Measurements from ENCODE around the gene MYO1F.
A peak's percentile ranks its signal among the peaks of the same experiment; 100 is the strongest.
"Not testable (repeated sequence)": the region's sequence is repeated elsewhere in the genome, so short reads cannot be mapped to it uniquely, and the experiment has no call there.

Gene MYO1F

DNA sequence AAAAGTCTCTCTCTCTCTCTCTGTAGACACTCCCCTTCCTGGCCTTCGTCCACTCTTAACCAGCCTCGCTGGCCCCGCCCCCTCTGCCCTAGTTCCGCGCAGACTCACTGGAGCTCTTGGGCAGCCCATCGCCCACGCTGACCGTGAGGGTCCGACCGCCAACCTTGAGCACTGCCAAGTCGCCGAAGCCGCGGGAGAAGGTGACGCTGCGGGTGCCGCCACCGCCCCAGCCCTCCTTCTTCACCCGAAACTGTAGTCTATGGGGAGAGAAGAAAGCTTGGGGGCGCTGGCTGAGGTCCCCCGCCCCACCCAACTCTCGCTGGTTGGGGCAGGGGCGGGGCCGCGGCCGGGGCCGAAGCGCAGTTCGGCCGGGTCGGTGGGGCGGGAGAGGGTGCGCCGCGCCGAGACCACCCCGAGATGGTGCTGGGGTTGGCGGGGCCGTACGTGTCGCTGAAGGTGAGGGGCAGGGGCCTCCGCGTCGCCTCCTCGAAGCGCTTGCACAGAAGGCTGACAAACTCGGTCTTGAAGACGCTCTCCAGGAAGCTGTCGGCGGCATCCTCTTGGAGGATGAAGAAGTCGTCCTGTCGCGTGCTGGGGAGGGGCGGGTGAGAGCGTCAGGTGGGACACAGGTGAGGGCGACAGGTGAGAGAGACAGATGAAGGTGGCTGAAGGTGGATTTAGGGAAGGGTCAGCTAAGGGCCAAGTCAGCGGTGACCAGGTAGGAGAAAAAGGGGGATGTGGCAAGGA lies 50.7 kb downstream of the MYO1F start:
- no peak for TF ChIP-seq TAF1 (IDR thresholded peaks at IDR 0.05; ENCODE audit: borderline replicate concordance, low read depth, low read length)
- no peak for TF ChIP-seq POLR2AphosphoS5 (IDR thresholded peaks at IDR 0.05; ENCODE audit: low read depth, low read length)
- no peak for TF ChIP-seq POLR2A (IDR thresholded peaks at IDR 0.05; ENCODE audit: low read depth, low read length)
- no peak for DNase-seq (ENCODE audit: insufficient read length)
- no peak for FAIRE-seq

GRCh38 chr19:8525401-8525684 lies 51.9 kb downstream of the MYO1F start:
- no peak for FAIRE-seq
- no peak for TF ChIP-seq POLR2A (IDR thresholded peaks at IDR 0.05; ENCODE audit: low read depth, low read length)
- TF ChIP-seq POLR2AphosphoS5 (IDR thresholded peaks at IDR 0.05; ENCODE audit: low read depth, low read length) = no peak
- TF ChIP-seq TAF1 (IDR thresholded peaks at IDR 0.05; ENCODE audit: borderline replicate concordance, low read depth, low read length) = no peak

DNA sequence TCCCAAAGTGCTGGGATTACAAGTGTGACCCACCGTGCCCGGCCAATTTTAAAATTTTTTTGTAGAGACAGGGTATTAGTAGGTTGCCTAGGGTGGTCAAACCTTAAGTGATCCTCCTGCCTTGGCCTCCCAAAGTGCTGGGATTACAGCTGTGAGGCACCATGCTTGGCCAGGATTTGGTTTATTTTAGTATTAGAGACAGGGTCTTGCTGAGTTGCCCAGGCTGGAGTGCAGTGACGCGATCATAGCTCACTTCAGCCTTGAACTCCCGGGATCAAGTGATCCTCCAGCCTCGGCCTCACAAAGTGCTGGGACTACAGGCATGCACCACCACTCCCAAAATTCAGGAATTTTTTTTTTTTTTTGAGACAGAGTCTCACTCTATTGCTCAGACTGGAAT lies 57.9 kb downstream of the MYO1F start:
- no peak for TF ChIP-seq POLR2AphosphoS5 (IDR thresholded peaks at IDR 0.05; ENCODE audit: low read depth, low read length)
- FAIRE-seq = no peak
- DNase-seq (ENCODE audit: insufficient read length) = no peak

More at GRCh38 chr19:8525401-8525684, 51.9 kb downstream of the MYO1F start:
- DNase-seq (ENCODE audit: insufficient read length) = no peak

GRCh38 chr19:8518536-8518935 lies 58.7 kb downstream of the MYO1F start:
- TF ChIP-seq POLR2A (IDR thresholded peaks at IDR 0.05; ENCODE audit: low read depth, low read length) = no peak
- no peak for TF ChIP-seq POLR2AphosphoS5 (IDR thresholded peaks at IDR 0.05; ENCODE audit: low read depth, low read length)
- no peak for TF ChIP-seq TAF1 (IDR thresholded peaks at IDR 0.05; ENCODE audit: borderline replicate concordance, low read depth, low read length)
- no peak for FAIRE-seq
- DNase-seq (ENCODE audit: insufficient read length) = no peak

DNA sequence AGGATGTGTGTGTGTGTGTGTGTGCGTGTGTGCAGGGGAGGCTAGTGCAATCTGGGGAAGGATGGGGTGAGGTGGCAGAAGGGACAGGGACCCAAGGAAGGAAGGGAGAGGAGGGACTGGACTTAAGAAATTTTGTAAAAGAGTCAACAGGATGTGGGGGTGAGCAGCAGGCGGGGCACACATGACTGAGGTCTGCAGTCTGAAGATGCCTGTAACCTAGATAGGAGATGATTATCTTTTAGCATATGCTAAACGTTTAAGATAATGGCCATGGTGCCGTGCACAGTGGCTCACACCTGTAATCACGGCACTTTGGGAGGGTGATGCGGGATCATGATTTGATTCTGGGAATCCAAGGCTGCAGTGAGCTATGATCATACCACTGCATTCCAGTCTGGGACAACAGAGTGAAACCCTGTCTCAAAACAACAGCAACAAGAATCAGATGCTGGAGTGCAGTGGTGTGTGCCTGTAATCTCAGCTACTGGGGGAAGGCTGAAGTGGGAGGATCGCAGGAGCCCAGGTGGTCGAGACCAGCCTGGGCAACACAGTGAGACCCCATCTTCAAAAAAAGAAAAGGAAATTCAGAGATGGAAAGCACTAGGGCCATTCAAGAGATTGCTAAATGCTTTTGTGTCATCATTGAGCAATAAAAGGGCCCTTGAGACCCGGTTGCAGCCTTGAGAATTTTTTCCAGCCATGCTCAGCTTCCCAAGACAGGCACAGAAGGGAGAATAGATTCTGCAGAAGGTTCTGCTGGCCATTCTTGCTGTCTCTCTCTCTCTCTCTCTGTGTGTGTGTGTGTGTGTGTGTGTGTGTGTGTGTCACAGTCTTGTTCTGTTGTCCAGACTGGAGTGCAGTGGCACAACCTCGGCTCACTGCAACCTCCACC lies 59.4 kb downstream of the MYO1F start:
- TF ChIP-seq POLR2AphosphoS5 (IDR thresholded peaks at IDR 0.05; ENCODE audit: low read depth, low read length) (no peak), TAF1 (IDR thresholded peaks at IDR 0.05; ENCODE audit: borderline replicate concordance, low read depth, low read length) (no peak), POLR2A (IDR thresholded peaks at IDR 0.05; ENCODE audit: low read depth, low read length) (no peak)
- FAIRE-seq = no peak
- DNase-seq (ENCODE audit: insufficient read length) = no peak

DNA sequence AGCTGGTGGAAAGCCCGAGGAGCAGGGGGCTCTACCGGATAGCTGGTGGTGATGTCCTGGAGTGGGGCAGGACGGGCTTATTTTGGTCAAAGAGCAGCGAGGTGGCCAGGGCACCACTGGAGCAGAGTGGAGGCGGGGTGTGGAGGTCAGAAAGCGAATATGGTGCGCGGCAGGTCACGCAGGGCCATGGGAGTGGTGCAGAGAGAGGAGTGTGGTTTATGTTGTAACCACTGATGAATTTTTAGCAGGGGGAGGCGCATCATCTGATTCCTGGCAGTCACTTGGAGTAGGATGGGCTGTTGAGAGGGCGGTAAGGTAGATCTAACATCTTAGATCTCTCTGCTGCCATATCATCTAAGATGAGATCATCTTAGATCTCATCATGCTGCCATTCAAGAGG lies 61.9 kb downstream of the MYO1F start:
- FAIRE-seq (no peak), DNase-seq (ENCODE audit: insufficient read length) (no peak)

DNA sequence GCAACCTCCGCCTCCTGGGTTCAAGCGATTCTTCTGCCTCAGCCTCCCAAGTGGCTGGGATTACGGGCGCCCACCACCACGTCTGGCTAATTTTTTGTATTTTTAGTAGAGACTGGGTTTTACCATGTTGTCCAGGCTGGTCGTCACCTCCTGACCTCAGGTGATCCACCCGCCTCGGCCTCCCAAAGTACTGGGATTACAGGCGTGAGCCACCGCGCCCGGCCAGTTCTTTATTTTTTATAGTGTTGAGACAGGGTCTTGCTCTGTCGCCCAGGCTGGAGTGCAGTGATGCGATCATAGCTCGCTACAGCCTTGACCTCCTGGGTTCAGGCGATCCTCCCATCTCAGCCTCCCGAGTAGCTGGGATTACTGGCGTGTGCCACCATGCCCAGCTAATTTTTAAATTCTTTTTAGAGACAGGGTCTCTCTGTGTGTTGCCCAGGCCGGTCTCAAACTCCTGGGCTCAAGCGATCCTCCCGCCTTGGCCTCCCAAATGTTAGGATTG lies 62.7 kb downstream of the MYO1F start:
- not testable (repeated sequence) for DNase-seq (ENCODE audit: insufficient read length); FAIRE-seq

More for the DNA sequence above, 61.9 kb downstream of the MYO1F start:
- TF ChIP-seq TAF1 (IDR thresholded peaks at IDR 0.05; ENCODE audit: borderline replicate concordance, low read depth, low read length) = no peak
- no peak for TF ChIP-seq POLR2A (IDR thresholded peaks at IDR 0.05; ENCODE audit: low read depth, low read length)
- TF ChIP-seq POLR2AphosphoS5 (IDR thresholded peaks at IDR 0.05; ENCODE audit: low read depth, low read length) = no peak

DNA sequence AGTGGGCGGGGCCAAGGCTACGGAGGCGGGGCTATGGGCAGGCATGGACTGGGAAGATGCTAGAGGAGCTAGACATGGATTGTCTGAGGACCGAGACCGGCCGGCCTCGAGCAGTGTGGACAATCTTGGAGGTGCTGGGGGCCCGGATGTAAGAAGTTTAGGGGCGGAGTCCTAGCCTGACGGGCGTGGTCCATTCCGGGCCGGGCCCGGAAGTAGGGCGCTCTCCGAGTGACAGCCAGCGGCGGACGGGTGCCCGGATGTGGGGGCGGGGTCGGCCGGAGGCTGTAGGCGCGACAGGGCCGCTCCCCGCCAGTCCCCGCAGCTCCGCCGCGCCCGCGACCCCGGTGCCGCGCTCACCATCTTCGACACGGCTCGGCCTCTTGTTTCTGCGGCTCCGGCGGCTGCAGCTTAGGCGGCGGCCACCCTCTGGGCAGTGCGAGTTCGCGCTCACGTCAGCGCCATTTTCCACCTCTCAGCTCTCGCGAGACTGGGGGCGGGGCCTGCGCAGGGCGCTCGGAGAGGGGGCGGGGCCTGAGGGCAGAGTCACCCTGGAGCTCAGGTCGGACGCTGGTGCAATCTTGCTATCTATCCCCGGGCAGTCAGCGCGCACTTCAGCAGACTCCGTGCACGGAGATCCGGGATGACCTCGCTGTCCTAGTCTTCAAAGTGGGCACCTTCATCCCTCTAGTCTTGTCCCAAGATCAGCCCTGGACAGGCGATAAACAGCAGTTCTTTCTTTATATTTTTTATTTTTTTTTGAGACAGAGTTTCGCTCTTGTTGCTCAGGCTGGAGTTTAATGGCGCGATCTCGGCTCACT lies 63.3 kb downstream of the MYO1F start, which contains the start of gene ZNF414:
Gene ZNF414 (minus strand): TSS at position 481 of the 818 bp plus-strand sequence. CDS start 121 bp downstream, at position 360.
- FAIRE-seq = peak; percentile 96
- TF ChIP-seq POLR2AphosphoS5 (IDR thresholded peaks at IDR 0.05; ENCODE audit: low read depth, low read length) (peak; percentile 88), POLR2A (IDR thresholded peaks at IDR 0.05; ENCODE audit: low read depth, low read length) (peak; percentile 91), TAF1 (IDR thresholded peaks at IDR 0.05; ENCODE audit: borderline replicate concordance, low read depth, low read length) (peak; percentile 93)
- DNase-seq (ENCODE audit: insufficient read length) = peak; percentile 98

DNA sequence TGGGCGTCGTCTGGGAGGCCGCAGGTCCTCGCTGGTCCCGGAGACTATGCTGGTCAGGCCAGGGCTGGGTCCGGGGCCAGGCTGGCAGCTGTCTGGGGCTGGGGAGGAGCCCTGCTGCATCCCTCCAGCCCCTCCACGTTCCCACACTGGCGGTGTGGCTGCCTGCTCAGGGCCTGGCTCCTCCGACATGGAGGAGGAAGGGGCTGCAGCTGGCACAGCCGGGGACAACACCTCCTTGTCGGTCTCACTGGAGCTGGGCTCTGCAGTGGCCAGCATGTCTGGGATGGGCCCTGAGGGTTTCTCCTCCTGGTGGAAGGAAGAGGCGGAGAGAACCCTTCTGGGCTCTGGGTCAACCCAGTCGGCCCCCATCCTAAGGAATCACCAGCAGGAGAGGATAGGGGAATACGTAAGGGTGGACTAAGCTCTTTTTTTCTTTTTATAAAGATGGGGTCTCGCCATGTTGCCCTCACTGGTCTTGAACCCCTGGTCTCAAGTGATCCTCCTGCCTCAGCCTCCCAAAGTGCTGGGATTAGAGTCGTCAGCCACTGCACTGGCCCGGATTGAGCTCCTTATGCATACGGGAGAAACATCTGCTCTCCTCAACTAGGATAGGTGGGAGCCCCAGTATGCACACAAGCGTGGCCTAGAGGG lies 64.1 kb downstream of the MYO1F start:
- DNase-seq (ENCODE audit: insufficient read length) (no peak), FAIRE-seq (no peak)
- TF ChIP-seq POLR2AphosphoS5 (IDR thresholded peaks at IDR 0.05; ENCODE audit: low read depth, low read length) (no peak), TAF1 (IDR thresholded peaks at IDR 0.05; ENCODE audit: borderline replicate concordance, low read depth, low read length) (no peak), POLR2A (IDR thresholded peaks at IDR 0.05; ENCODE audit: low read depth, low read length) (no peak)

DNA sequence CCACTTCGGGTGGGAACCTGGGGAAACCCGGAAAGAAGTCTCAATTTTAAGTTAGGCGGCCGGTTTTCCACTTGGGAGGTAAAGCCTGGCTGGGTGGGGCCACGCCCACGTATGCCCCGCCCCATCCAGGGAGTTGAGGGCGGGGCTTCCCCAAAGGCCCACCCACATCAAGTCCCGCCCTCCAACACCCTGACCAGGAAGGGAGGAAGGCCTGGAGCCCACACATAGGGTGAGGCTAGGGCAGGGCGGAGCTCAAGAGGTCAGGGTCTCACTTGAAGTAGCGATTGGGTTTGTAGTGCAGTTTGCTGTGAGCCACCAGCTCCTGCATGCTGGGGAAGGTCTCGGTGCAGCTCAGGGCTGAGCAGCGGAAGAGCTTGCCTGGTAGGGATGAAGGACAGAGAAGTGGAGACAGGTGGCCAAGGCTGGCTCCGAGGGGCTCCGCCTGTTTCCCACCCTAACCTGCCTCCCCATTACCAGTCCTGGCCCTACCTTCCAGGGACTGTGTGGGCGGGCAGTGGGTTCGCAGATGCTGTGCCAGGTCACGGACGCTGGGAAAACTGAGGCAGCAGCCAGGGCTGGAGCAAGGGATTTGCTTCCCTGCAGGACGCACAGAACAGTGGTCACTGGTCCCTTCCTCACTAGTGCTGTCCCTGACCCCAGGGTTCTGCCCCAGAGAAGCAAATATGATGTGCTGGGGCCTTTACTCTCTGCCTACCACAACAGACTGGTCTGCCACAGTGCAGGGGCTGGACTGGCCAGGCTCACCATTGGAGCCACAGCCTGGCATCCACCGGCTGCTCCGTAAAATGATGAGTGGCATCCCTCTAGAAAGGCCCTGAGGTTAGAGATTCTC lies 64.9 kb downstream of the MYO1F start:
- FAIRE-seq = no peak
- no peak for TF ChIP-seq POLR2A (IDR thresholded peaks at IDR 0.05; ENCODE audit: low read depth, low read length)
- TF ChIP-seq POLR2AphosphoS5 (IDR thresholded peaks at IDR 0.05; ENCODE audit: low read depth, low read length) = no peak
- TF ChIP-seq TAF1 (IDR thresholded peaks at IDR 0.05; ENCODE audit: borderline replicate concordance, low read depth, low read length) = no peak
- no peak for DNase-seq (ENCODE audit: insufficient read length)

Measured in GM12892 (cell line).